Testis (tissue), 3 donors: ENCODE data around the gene DPP10. TPM values are rescaled to one million over a fixed set of nuclear protein-coding genes. Genes with fewer than 3 reads are reported as not detected.

Source experiments
- DNase-seq: peaks from one replicate; pipeline ENCODE4 v3.0.0-alpha.2; 2019
- H3K27ac ChIP-seq, 2 donors: fragments of 200-600 bp; sonication (generic); one replicate each; pipeline ENCODE4 v1.5.1; 2019
- H3K27me3 ChIP-seq: fragments of 200-600 bp; sonication (generic); one replicate; pipeline ENCODE4 v1.5.1; 2019
- H3K36me3 ChIP-seq: fragments of 200-600 bp; sonication (generic); one replicate; pipeline ENCODE4 v1.5.1; 2017; ENCODE audit warnings: low read depth; ENCODE audit errors: missing control alignments
- H3K4me1 ChIP-seq: fragments of 200-600 bp; sonication (generic); one replicate; pipeline ENCODE4 v1.5.1; 2019
- H3K4me3 ChIP-seq, 2 donors: fragments of 200-600 bp; sonication (generic); one replicate each; pipeline ENCODE4 v1.5.1; 2017 to 2019
- H3K9me3 ChIP-seq: fragments of 200-600 bp; sonication (generic); one replicate; pipeline ENCODE4 v1.5.1; 2017
- CTCF ChIP-seq, 3 experiments: fragments of 450-650 bp in 2 of 3; fragments of 200-600 bp in 1 of 3; sonication (generic) in 1 of 3; IDR thresholded peaks; one replicate each; pipeline ENCODE4 v1.5.1; 2016 to 2019; ENCODE audit warnings: antibody characterized with exemption in 3 of 3, mild to moderate bottlenecking in 2 of 3, moderate library complexity in 1 of 3
- POLR2A ChIP-seq: fragments of 450-650 bp; IDR thresholded peaks from one replicate; pipeline ENCODE4 v1.6.1; 2017; ENCODE audit warnings: antibody characterized with exemption, mild to moderate bottlenecking, moderate library complexity
- WGBS, 2 donors: methylation state at CpG; one replicate each; pipeline ENCODE4 v1.1.5; 2018; 5-methylcytosine and 5-hydroxymethylcytosine counted together
- intact Hi-C: fragments of 100-400 bp; cut with DNase I; formaldehyde crosslinking; loops from one replicate; pipeline ENCODE4 v1.15.1; 2023; ENCODE audit warnings: low total_unique reads
- polyA plus RNA-seq: library from polyadenylated mRNA; stranded (reverse); fragments of 350-450 nt; fragmentation: Illumina TruSeq; extraction: RNeasy Lipid Tissue Mini Kit (QIAGEN cat#74804); gene quantifications from one replicate; pipeline ENCODE4 v1.2.3, GENCODE V29; 2014; ENCODE audit warnings: low read depth, low replicate concordance; ENCODE audit not compliant: insufficient read depth
- total RNA-seq, 2 donors: library from RNA; depleted of rRNA; stranded (reverse); fragments of >200 nt; gene quantifications; one replicate each; pipeline ENCODE4 v1.2.3, GENCODE V29; 2016

DPP10 gene
- total and polyA plus RNA-seq, 3 donors from 2014 or later, result 1.7 to 6.7 (median 6.7) TPM

GRCh38 chr2:115580784-115581183, 1138.3 kb downstream of the DPP10 start:
- intact Hi-C loops, result no loop called here

GRCh38 chr2:115584507-115584906, 1142.1 kb downstream of the DPP10 start:
- no peak overlapping the region for H3K27ac ChIP-seq
- no peaks in the 10 kb centered on the region for H3K9me3 ChIP-seq
- intact Hi-C loops, result no loop called here
- no peak overlapping the region for H3K4me3 ChIP-seq
- H3K27me3 ChIP-seq, result no peaks in the 10 kb centered on the region
- DNase-seq, result no peak
- no peak for TF ChIP-seq CTCF (IDR thresholded peaks at IDR 0.05)
- no peak for TF ChIP-seq POLR2A
- H3K36me3 ChIP-seq, result no peaks in the 10 kb centered on the region
- H3K4me1 ChIP-seq, result no peaks in the 10 kb centered on the region
- 79 to 92% methylated on average over 2 of the region's 2 CpGs for WGBS, 2 donors

More at GRCh38 chr2:115580784-115581183, 1138.3 kb downstream of the DPP10 start:
- Histone ChIP-seq H3K4me1 (no peaks in the 10 kb centered on the region), H3K4me3 (no peak overlapping the region), H3K9me3 (no peaks in the 10 kb centered on the region), H3K36me3 (no peaks in the 10 kb centered on the region), H3K27ac (no peak overlapping the region), H3K27me3 (no peaks in the 10 kb centered on the region)
- TF ChIP-seq POLR2A, result no peak
- TF ChIP-seq CTCF (IDR thresholded peaks at IDR 0.05), result no peak
- no peak for DNase-seq
- WGBS, 2 donors, result 92 to 96% methylated on average over 5 of the region's 5 CpGs

GRCh38 chr2:115596659-115597375, 1154.4 kb downstream of the DPP10 start:
- no peak for DNase-seq
- intact Hi-C loops, result no loop called here
- H3K4me3 ChIP-seq, result no peak overlapping the region
- H3K27me3 ChIP-seq, result no peaks in the 10 kb centered on the region
- no peak overlapping the region for H3K27ac ChIP-seq
- TF ChIP-seq POLR2A (no peak), CTCF (IDR thresholded peaks at IDR 0.05) (no peak)
- H3K36me3 ChIP-seq, result no peaks in the 10 kb centered on the region
- no peaks in the 10 kb centered on the region for H3K9me3 ChIP-seq
- no peaks in the 10 kb centered on the region for H3K4me1 ChIP-seq
- WGBS, 2 donors, result 49 to 52% methylated on average over 3 of the region's 3 CpGs

GRCh38 chr2:115603285-115603684, 1160.8 kb downstream of the DPP10 start:
- intact Hi-C loops, result no loop called here
- H3K4me3 ChIP-seq, result no peak overlapping the region
- no peaks in the 10 kb centered on the region for H3K27me3 ChIP-seq
- TF ChIP-seq POLR2A (no peak), CTCF (IDR thresholded peaks at IDR 0.05) (no peak)
- H3K27ac ChIP-seq, result no peak overlapping the region
- WGBS, 2 donors, result 77 to 80% methylated on average over 7 of the region's 7 CpGs
- no peak for DNase-seq
- no peaks in the 10 kb centered on the region for H3K36me3 ChIP-seq
- no peaks in the 10 kb centered on the region for H3K9me3 ChIP-seq
- H3K4me1 ChIP-seq, result no peaks in the 10 kb centered on the region

GRCh38 chr2:115606350-115606749, 1163.9 kb downstream of the DPP10 start:
- H3K27me3 ChIP-seq, result no peaks in the 10 kb centered on the region
- 30 to 51% methylated on average over 1 of the region's 1 CpG for WGBS, 2 donors
- H3K36me3 ChIP-seq, result no peaks in the 10 kb centered on the region
- no peak overlapping the region for H3K27ac ChIP-seq
- H3K9me3 ChIP-seq, result no peaks in the 10 kb centered on the region
- no peak for TF ChIP-seq CTCF (IDR thresholded peaks at IDR 0.05)
- TF ChIP-seq POLR2A, result no peak
- H3K4me1 ChIP-seq, result no peaks in the 10 kb centered on the region
- intact Hi-C loops, result no loop called here
- no peak overlapping the region for H3K4me3 ChIP-seq
- no peak for DNase-seq
